HuH-7.5 (cell line): ENCODE results near the gene NFE2L1.

Experiments used
- DNase-seq: peaks from one replicate; pipeline ENCODE4 v3.0.0; 2011; ENCODE audit warnings: low spot score

Gene NFE2L1

GRCh38 chr17:48110761-48111160 is 62.6 kb downstream of the NFE2L1 start:
- DNase-seq: no peak
